Measurements from ENCODE around the gene ASIP.

Gene ASIP

GRCh38 chr20:34311118-34312023 lies 70.1 kb downstream of the ASIP start:
- peak; percentile 33 for DNase-seq (ENCODE audit: low read depth)

- peak; percentile 39 for DNase-seq (ENCODE audit: low read depth)
Observed at GRCh38 chr20:34312024-34312460, 70.8 kb downstream of the ASIP start.

GRCh38 chr20:34312544-34313217 lies 71.5 kb downstream of the ASIP start:
- peak; percentile 97 for DNase-seq (ENCODE audit: low read depth)

GRCh38 chr20:34315236-34315635 lies 74.0 kb downstream of the ASIP start:
- peak; percentile 57 for DNase-seq (ENCODE audit: low read depth)

GRCh38 chr20:34316196-34316814 lies 75.1 kb downstream of the ASIP start:
- DNase-seq (ENCODE audit: low read depth): peak; percentile 94
